ENCODE data around the gene MTMR11. TPM values are rescaled to one million over a fixed set of nuclear protein-coding genes. Genes with fewer than 3 reads are reported as not detected.

MTMR11 gene
- total and polyA plus RNA-seq, 9 of the 15 experiments (the other 6 are each of a cell fraction or from before 2014, with no cell fraction given): 0.09 to 1.6 (median 0.51) TPM

DNA sequence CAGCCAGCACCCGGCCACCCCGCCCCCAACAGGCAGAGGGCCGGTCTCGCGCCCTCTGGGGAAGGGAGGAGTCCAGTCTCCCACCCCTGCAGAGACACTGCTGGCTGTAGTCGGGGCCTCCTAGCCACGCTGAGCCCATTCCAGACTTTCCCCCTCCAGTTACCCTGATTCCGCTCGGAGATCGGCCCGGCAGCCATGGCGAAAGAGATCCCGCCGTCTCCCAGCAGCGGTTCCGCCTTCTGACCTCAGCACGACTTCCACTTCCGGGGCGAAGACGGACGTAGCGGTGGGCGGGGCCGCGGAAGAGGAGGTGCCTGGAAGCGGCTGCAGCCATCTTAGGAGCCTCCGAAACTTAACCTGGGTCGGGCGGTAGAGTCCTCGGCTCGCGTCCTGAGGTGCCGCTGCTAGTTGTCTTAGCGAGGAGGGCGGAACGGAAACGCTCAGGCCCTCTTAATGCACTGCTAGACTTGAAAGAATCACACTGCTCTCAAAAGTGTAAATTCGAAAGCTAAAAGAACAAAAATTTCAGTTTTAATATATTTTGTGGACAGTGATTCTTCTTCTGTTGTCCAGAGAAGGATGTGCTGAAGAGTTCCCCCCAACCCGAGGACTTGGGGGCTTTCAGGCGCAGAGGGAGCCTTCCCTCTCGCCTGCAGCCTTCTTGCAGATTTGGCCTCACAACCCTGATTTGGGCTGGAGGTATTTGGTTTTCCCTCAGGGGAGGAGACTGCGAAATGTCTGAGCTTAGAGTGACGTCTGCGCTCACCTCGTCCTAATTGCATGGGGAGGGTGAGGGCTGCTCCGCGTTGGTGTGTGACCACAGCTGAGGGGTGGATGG lies 8.9 kb downstream of the MTMR11 start, which contains the start of gene SF3B4 (continued):
- TF ChIP-seq, protein P1, sequence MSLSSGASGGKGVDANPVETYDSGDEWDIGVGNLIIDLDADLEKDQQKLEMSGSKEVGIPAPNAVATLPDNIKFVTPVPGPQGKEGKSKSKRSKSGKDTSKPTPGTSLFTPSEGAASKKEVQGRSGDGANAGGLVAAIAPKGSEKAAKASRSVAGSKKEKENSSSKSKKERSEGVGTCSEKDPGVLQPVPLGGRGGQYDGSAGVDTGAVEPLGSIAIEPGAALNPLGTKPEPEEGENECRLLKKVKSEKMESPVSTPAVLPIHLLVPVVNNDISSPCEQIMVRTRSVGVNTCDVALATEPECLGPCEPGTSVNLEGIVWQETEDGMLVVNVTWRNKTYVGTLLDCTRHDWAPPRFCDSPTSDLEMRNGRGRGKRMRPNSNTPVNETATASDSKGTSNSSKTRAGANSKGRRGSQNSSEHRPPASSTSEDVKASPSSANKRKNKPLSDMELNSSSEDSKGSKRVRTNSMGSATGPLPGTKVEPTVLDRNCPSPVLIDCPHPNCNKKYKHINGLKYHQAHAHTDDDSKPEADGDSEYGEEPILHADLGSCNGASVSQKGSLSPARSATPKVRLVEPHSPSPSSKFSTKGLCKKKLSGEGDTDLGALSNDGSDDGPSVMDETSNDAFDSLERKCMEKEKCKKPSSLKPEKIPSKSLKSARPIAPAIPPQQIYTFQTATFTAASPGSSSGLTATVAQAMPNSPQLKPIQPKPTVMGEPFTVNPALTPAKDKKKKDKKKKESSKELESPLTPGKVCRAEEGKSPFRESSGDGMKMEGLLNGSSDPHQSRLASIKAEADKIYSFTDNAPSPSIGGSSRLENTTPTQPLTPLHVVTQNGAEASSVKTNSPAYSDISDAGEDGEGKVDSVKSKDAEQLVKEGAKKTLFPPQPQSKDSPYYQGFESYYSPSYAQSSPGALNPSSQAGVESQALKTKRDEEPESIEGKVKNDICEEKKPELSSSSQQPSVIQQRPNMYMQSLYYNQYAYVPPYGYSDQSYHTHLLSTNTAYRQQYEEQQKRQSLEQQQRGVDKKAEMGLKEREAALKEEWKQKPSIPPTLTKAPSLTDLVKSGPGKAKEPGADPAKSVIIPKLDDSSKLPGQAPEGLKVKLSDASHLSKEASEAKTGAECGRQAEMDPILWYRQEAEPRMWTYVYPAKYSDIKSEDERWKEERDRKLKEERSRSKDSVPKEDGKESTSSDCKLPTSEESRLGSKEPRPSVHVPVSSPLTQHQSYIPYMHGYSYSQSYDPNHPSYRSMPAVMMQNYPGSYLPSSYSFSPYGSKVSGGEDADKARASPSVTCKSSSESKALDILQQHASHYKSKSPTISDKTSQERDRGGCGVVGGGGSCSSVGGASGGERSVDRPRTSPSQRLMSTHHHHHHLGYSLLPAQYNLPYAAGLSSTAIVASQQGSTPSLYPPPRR (CRISPR knock-in tag; IDR thresholded peaks at IDR 0.05; ENCODE audit: borderline replicate concordance): no peak
- TF ChIP-seq, protein P2, sequence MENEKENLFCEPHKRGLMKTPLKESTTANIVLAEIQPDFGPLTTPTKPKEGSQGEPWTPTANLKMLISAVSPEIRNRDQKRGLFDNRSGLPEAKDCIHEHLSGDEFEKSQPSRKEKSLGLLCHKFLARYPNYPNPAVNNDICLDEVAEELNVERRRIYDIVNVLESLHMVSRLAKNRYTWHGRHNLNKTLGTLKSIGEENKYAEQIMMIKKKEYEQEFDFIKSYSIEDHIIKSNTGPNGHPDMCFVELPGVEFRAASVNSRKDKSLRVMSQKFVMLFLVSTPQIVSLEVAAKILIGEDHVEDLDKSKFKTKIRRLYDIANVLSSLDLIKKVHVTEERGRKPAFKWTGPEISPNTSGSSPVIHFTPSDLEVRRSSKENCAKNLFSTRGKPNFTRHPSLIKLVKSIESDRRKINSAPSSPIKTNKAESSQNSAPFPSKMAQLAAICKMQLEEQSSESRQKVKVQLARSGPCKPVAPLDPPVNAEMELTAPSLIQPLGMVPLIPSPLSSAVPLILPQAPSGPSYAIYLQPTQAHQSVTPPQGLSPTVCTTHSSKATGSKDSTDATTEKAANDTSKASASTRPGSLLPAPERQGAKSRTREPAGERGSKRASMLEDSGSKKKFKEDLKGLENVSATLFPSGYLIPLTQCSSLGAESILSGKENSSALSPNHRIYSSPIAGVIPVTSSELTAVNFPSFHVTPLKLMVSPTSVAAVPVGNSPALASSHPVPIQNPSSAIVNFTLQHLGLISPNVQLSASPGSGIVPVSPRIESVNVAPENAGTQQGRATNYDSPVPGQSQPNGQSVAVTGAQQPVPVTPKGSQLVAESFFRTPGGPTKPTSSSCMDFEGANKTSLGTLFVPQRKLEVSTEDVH (IDR thresholded peaks at IDR 0.05; ENCODE audit: low read depth, partially characterized antibody): peak; percentile 95
- TF ChIP-seq STAG1 (CRISPR knock-in tag; IDR thresholded peaks at IDR 0.05; ENCODE audit: borderline replicate concordance) (no peak), ZNF316 (IDR thresholded peaks at IDR 0.05) (no peak), CREM (IDR thresholded peaks at IDR 0.05; ENCODE audit: low read depth) (peak; percentile 94), XRCC4 (IDR thresholded peaks at IDR 0.05; ENCODE audit: extremely low read depth, insufficient read depth, insufficient read length) (no peak), NCOA4 (IDR thresholded peaks at IDR 0.05; ENCODE audit: partially characterized antibody) (no peak), ZNF239 (CRISPR knock-in tag; IDR thresholded peaks at IDR 0.05) (no peak), BCOR (IDR thresholded peaks at IDR 0.05) (no peak), ZNF699 (CRISPR knock-in tag; IDR thresholded peaks at IDR 0.05; ENCODE audit: insufficient replicate concordance) (no peak), ZBED1 (IDR thresholded peaks at IDR 0.05) (peak; percentile 83; the same call in 1 of the 2 replicates), SMARCC2 (IDR thresholded peaks at IDR 0.05; ENCODE audit: low read depth) (no peak), ZNF584 (CRISPR knock-in tag; IDR thresholded peaks at IDR 0.05; ENCODE audit: low read depth) (no peak)
- TF ChIP-seq, protein P3, sequence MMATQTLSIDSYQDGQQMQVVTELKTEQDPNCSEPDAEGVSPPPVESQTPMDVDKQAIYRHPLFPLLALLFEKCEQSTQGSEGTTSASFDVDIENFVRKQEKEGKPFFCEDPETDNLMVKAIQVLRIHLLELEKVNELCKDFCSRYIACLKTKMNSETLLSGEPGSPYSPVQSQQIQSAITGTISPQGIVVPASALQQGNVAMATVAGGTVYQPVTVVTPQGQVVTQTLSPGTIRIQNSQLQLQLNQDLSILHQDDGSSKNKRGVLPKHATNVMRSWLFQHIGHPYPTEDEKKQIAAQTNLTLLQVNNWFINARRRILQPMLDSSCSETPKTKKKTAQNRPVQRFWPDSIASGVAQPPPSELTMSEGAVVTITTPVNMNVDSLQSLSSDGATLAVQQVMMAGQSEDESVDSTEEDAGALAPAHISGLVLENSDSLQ (IDR thresholded peaks at IDR 0.05): peak; percentile 78
- TF ChIP-seq, protein P4, sequence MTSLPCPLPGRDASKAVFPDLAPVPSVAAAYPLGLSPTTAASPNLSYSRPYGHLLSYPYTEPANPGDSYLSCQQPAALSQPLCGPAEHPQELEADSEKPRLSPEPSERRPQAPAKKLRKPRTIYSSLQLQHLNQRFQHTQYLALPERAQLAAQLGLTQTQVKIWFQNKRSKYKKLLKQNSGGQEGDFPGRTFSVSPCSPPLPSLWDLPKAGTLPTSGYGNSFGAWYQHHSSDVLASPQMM (CRISPR knock-in tag; IDR thresholded peaks at IDR 0.05): no peak
- TF ChIP-seq, protein P5, sequence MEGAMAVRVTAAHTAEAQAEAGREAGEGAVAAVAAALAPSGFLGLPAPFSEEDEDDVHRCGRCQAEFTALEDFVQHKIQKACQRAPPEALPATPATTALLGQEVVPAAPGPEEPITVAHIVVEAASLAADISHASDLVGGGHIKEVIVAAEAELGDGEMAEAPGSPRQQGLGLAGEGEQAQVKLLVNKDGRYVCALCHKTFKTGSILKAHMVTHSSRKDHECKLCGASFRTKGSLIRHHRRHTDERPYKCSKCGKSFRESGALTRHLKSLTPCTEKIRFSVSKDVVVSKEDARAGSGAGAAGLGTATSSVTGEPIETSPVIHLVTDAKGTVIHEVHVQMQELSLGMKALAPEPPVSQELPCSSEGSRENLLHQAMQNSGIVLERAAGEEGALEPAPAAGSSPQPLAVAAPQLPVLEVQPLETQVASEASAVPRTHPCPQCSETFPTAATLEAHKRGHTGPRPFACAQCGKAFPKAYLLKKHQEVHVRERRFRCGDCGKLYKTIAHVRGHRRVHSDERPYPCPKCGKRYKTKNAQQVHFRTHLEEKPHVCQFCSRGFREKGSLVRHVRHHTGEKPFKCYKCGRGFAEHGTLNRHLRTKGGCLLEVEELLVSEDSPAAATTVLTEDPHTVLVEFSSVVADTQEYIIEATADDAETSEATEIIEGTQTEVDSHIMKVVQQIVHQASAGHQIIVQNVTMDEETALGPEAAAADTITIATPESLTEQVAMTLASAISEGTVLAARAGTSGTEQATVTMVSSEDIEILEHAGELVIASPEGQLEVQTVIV (CRISPR knock-in tag; IDR thresholded peaks at IDR 0.05; ENCODE audit: borderline replicate concordance): no peak

Data from K562 (cell line).